Hepatocyte (in vitro differentiated cells): ENCODE measurements around the gene ATAD5. TPM values are rescaled to one million over a fixed set of nuclear protein-coding genes. Genes with fewer than 3 reads are reported as not detected.

Experiments
- DNase-seq: peaks from one replicate; pipeline ENCODE4 v3.0.0-alpha.2; 2016; ENCODE audit warnings: low spot score
- H2AFZ ChIP-seq: fragments of 200-600 bp; sonication (generic); 2 replicates; pipeline ENCODE4 v1.6.0; 2016; ENCODE audit warnings: antibody characterized with exemption, mild to moderate bottlenecking
- H3K27ac ChIP-seq: fragments of 200-600 bp; sonication (generic); 2 replicates; pipeline ENCODE4 v1.5.1; 2016; ENCODE audit warnings: mild to moderate bottlenecking
- H3K27me3 ChIP-seq: fragments of 200-600 bp; sonication (generic); 2 replicates; pipeline ENCODE4 v1.6.1; 2016
- H3K36me3 ChIP-seq: fragments of 200-600 bp; sonication (generic); replicated peaks from 2 replicates; pipeline ENCODE4 v1.5.1; 2016; ENCODE audit warnings: low read depth; ENCODE audit not compliant: insufficient read depth
- H3K4me1 ChIP-seq: fragments of 200-600 bp; sonication (generic); 2 replicates; pipeline ENCODE4 v1.5.1; 2016; ENCODE audit warnings: mild to moderate bottlenecking, moderate library complexity; ENCODE audit not compliant: insufficient read depth
- H3K4me2 ChIP-seq: fragments of 200-600 bp; sonication (generic); 2 replicates; pipeline ENCODE4 v1.6.0; 2016
- H3K4me3 ChIP-seq: fragments of 200-600 bp; sonication (generic); 2 replicates; pipeline ENCODE4 v1.5.1; 2016; ENCODE audit warnings: mild to moderate bottlenecking
- H3K79me2 ChIP-seq: fragments of 200-600 bp; sonication (generic); 2 replicates; pipeline ENCODE4 v1.6.0; 2017; ENCODE audit warnings: mild to moderate bottlenecking
- H3K9me2 ChIP-seq: fragments of 200-600 bp; sonication (generic); replicated peaks from 2 replicates; pipeline ENCODE4 v1.6.0; 2017; ENCODE audit warnings: mild to moderate bottlenecking; ENCODE audit not compliant: insufficient read depth
- H3K9me3 ChIP-seq: fragments of 200-600 bp; sonication (generic); 2 replicates; pipeline ENCODE4 v1.5.1; 2016; ENCODE audit warnings: low read depth, mild to moderate bottlenecking
- H4K20me1 ChIP-seq: fragments of 200-600 bp; sonication (generic); 2 replicates; pipeline ENCODE4 v1.6.0; 2016; ENCODE audit warnings: mild to moderate bottlenecking; ENCODE audit not compliant: insufficient read depth, poor library complexity, severe bottlenecking
- CTCF ChIP-seq: fragments of 200-600 bp; sonication (generic); IDR thresholded peaks from 2 replicates; pipeline ENCODE4 v1.5.1; 2016; ENCODE audit warnings: antibody characterized with exemption, mild to moderate bottlenecking; ENCODE audit not compliant: poor library complexity
- EZH2 ChIP-seq: fragments of 200-600 bp; sonication (generic); IDR thresholded peaks from 2 replicates; pipeline ENCODE4 v1.6.1; 2016; ENCODE audit warnings: antibody characterized with exemption, mild to moderate bottlenecking, borderline replicate concordance
- EZH2phosphoT487 ChIP-seq: fragments of 200-600 bp; sonication (generic); IDR thresholded peaks from one replicate; pipeline ENCODE4 v1.6.1; 2018; ENCODE audit warnings: antibody characterized with exemption, mild to moderate bottlenecking, low read depth, moderate library complexity; ENCODE audit not compliant: unreplicated experiment, severe bottlenecking
- WGBS: methylation state at CpG from one replicate; pipeline ENCODE4 v1.1.6; 2016; ENCODE audit warnings: low lambda C conversion rate; ENCODE audit errors: missing lambda C conversion rate; 5-methylcytosine and 5-hydroxymethylcytosine counted together
- polyA plus RNA-seq: library from polyadenylated mRNA; unstranded; fragments of >200 nt; fragmentation: Nextera tagmentation; extraction: Ambion mirVana; gene quantifications from 2 replicates; pipeline ENCODE4 v1.2.1, GENCODE V29; 2016
- total RNA-seq: library from RNA; depleted of rRNA; stranded (reverse); fragments of >200 nt; gene quantifications from 2 replicates; pipeline ENCODE4 v1.2.3, GENCODE V29; 2014

ATAD5 gene
- total and polyA plus RNA-seq, 2 experiments from 2014 or later = 1.5 to 3.2 TPM

- H2AFZ ChIP-seq = no peak overlapping the region
- H4K20me1 ChIP-seq = no peaks in the 10 kb centered on the region
- H3K9me3 ChIP-seq = no peaks in the 10 kb centered on the region
- no peak overlapping the region for H3K27ac ChIP-seq
- H3K79me2 ChIP-seq = no peaks in the 10 kb centered on the region
- DNase-seq = no peak
- H3K36me3 ChIP-seq = no peaks in the 10 kb centered on the region
- 70% methylated on average over 4 of the region's 4 CpGs for WGBS
- H3K9me2 ChIP-seq = no peaks in the 10 kb centered on the region
- H3K4me3 ChIP-seq = no peak overlapping the region
- TF ChIP-seq EZH2phosphoT487 (no peak), EZH2 (no peak), CTCF (no peak)
- H3K4me2 ChIP-seq = no peak overlapping the region
- H3K27me3 ChIP-seq = peaks cover 57% of the 10 kb centered on the region
- peaks cover 6% of the 10 kb centered on the region for H3K4me1 ChIP-seq
Observed at GRCh38 chr17:30920282-30920681, 88.5 kb downstream of the ATAD5 start.

- Histone ChIP-seq H3K4me2 (peak overlapping the region; percentile 94), H4K20me1 (no peaks in the 10 kb centered on the region), H3K27ac (no peak overlapping the region)
Observed at GRCh38 chr17:30920683-30921543, 89.1 kb downstream of the ATAD5 start.

GRCh38 chr17:30921544-30922196 is 89.9 kb downstream of the ATAD5 start, which contains the start of gene ADAP2:
ADAP2 (plus strand) TSS chr17:30921945; CDS start chr17:30922015, 70 bp downstream.
- Histone ChIP-seq H3K36me3 (no peaks in the 10 kb centered on the region), H3K27ac (no peak within 1 kb of the TSS), H4K20me1 (no peaks in the 10 kb centered on the region), H3K4me2 (peak within 1 kb of the TSS; percentile 94), H3K4me1 (peaks cover 6% of the 10 kb centered on the region), H3K9me3 (no peaks in the 10 kb centered on the region), H3K4me3 (peak within 1 kb of the TSS; percentile 36), H2AFZ (peak within 1 kb of the TSS; percentile 56), H3K9me2 (no peaks in the 10 kb centered on the region), H3K79me2 (no peaks in the 10 kb centered on the region), H3K27me3 (peaks cover 57% of the 10 kb centered on the region)
- DNase-seq = peak; percentile 54
- peak; percentile 50 for TF ChIP-seq EZH2phosphoT487
- TF ChIP-seq CTCF = no peak
- 10% methylated on average over 17 of the region's 60 CpGs for WGBS

More at GRCh38 chr17:30920683-30921543, 89.1 kb downstream of the ATAD5 start:
- 89% methylated on average over 11 of the region's 11 CpGs for WGBS
- Histone ChIP-seq H3K9me3 (no peaks in the 10 kb centered on the region), H3K9me2 (no peaks in the 10 kb centered on the region), H3K4me3 (no peak overlapping the region), H3K4me1 (peaks cover 6% of the 10 kb centered on the region), H2AFZ (no peak overlapping the region), H3K36me3 (no peaks in the 10 kb centered on the region), H3K79me2 (no peaks in the 10 kb centered on the region), H3K27me3 (peaks cover 57% of the 10 kb centered on the region)
- no peak for DNase-seq
- TF ChIP-seq EZH2 (no peak), CTCF (no peak), EZH2phosphoT487 (no peak)
